NCI-H2171 (cell line): ENCODE measurements around the gene EDN1.
"Not testable (repeated sequence)": the region's sequence is repeated elsewhere in the genome, so short reads cannot be mapped to it uniquely, and the experiment has no call there.

Experiments
- DNase-seq: peaks from one replicate; lab custom pipeline; 2025; lab: John Stamatoyannopoulos, UW

Gene EDN1

GRCh38 chr6:12294851-12295536, 4.8 kb downstream of the EDN1 start:
- no peak for DNase-seq

- DNase-seq: no peak
Observed at GRCh38 chr6:12295558-12296254, 5.5 kb downstream of the EDN1 start.

GRCh38 chr6:12296255-12296573, 6.1 kb downstream of the EDN1 start:
- DNase-seq: no peak

- DNase-seq: no peak
Observed at GRCh38 chr6:12296604-12297003, 6.4 kb downstream of the EDN1 start.

GRCh38 chr6:12297363-12298016, 7.3 kb downstream of the EDN1 start:
- DNase-seq: no peak

- DNase-seq: no peak
Observed at GRCh38 chr6:12298017-12298978, 8.1 kb downstream of the EDN1 start.

- DNase-seq: no peak
Observed at GRCh38 chr6:12298995-12299394, 8.8 kb downstream of the EDN1 start.

GRCh38 chr6:12301018-12301417, 10.9 kb downstream of the EDN1 start:
- no peak for DNase-seq

GRCh38 chr6:12304487-12304886, 14.3 kb downstream of the EDN1 start:
- DNase-seq: no peak

GRCh38 chr6:12309070-12309469, 18.9 kb downstream of the EDN1 start:
- no peak for DNase-seq

- no peak for DNase-seq
Observed at GRCh38 chr6:12311106-12311505, 20.9 kb downstream of the EDN1 start.

- no peak for DNase-seq
Observed at GRCh38 chr6:12312736-12313135, 22.6 kb downstream of the EDN1 start.

- no peak for DNase-seq
Observed at GRCh38 chr6:12313306-12313991, 23.3 kb downstream of the EDN1 start.

GRCh38 chr6:12313992-12314589, 23.9 kb downstream of the EDN1 start:
- DNase-seq: no peak

GRCh38 chr6:12314751-12315150, 24.6 kb downstream of the EDN1 start:
- DNase-seq: no peak

GRCh38 chr6:12315292-12316081, 25.3 kb downstream of the EDN1 start:
- no peak for DNase-seq

GRCh38 chr6:12318749-12319148, 28.6 kb downstream of the EDN1 start:
- DNase-seq: no peak

GRCh38 chr6:12320074-12320473, 29.9 kb downstream of the EDN1 start:
- not testable (repeated sequence) for DNase-seq

GRCh38 chr6:12324099-12324498, 33.9 kb downstream of the EDN1 start:
- no peak for DNase-seq

- no peak for DNase-seq
Observed at GRCh38 chr6:12324748-12325147, 34.6 kb downstream of the EDN1 start.
